ENCODE measurements around the gene ADRM1.

DNA sequence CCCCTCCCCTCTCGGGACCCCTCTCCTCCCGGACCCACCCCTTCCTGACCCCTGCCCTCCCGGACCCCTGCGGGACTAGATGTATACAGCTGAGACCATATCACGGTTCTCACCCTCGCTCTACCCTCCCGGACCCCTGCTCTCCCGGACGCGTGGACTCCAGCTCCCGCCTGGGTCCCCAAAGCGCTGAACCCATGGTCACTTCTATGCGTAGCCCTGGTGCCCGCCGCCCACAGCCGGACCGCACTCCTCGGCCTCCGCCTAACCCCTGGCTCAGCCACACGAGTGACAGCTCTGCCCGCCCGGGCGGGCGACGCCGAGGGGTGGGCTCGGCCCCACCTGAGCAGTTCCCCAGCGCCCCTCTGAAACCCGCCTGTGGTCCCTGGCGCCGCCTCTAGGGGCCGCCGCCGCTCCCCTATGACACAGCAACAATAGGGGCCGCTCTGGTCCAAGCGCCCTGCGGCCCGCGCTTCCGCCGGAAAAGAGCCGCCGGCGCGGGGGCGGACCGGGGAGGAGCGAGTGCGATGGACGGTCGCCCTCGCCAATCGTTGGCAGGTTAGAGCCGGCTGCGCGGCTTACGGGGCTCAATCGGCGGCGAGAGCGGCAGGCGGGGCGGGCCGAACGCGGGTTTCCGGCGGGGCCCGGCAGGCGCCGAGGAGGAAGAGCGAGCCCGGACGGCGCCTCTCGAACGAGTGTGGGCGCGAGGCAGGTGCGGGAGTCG lies at the start of gene ADRM1:
- TF ChIP-seq, protein P1, sequence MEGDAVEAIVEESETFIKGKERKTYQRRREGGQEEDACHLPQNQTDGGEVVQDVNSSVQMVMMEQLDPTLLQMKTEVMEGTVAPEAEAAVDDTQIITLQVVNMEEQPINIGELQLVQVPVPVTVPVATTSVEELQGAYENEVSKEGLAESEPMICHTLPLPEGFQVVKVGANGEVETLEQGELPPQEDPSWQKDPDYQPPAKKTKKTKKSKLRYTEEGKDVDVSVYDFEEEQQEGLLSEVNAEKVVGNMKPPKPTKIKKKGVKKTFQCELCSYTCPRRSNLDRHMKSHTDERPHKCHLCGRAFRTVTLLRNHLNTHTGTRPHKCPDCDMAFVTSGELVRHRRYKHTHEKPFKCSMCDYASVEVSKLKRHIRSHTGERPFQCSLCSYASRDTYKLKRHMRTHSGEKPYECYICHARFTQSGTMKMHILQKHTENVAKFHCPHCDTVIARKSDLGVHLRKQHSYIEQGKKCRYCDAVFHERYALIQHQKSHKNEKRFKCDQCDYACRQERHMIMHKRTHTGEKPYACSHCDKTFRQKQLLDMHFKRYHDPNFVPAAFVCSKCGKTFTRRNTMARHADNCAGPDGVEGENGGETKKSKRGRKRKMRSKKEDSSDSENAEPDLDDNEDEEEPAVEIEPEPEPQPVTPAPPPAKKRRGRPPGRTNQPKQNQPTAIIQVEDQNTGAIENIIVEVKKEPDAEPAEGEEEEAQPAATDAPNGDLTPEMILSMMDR (IDR thresholded peaks at IDR 0.05; ENCODE audit: insufficient read depth, low read depth, low read length): peak; percentile 44
- no peak for TF ChIP-seq EZH2 (IDR thresholded peaks at IDR 0.05; ENCODE audit: insufficient read depth, low read length)

Data from astrocyte (in vitro differentiated cells and primary cell).